Hematopoietic multipotent progenitor cell (in vitro differentiated cells): ENCODE data around the gene RNGTT. TPM values are rescaled to one million over a fixed set of nuclear protein-coding genes. Genes with fewer than 3 reads are reported as not detected.
A peak's percentile ranks its signal among the peaks of the same experiment; 100 is the strongest.
"Not testable (repeated sequence)": the region's sequence is repeated elsewhere in the genome, so short reads cannot be mapped to it uniquely, and the experiment has no call there.

Experiments used
- DNase-seq, 3 donors: peaks; one replicate each; pipeline ENCODE4 v3.0.0-alpha.2; 2011 to 2015; ENCODE audit warnings: low read depth in 2 of 3, low spot score in 2 of 3
- total RNA-seq: library from RNA; depleted of rRNA; stranded (reverse); fragments of >200 nt; gene quantifications from one replicate; pipeline ENCODE4 v1.2.3, GENCODE V29; 2012

The RNGTT gene
- total RNA-seq, 1 donor: 9.4 TPM

DNA sequence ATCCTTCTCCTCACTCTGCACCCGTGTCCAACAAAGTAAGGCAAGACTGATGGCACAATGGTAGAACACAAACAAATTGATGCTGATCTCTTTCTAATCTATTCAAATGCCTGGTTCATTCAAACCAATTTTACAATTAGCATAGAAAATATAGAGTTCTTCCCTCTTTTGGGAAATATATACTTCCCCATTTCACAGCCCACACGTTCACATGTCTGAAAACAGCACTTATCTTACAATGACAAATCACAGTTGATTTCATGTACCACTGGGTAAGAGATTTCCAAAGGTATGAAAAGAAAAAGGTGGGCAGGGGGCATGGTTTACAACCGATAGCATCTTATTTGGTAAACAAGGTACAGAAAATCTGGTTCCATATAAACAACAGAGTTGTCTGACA, 137.6 kb downstream of the RNGTT start:
- DNase-seq: no peak

DNA sequence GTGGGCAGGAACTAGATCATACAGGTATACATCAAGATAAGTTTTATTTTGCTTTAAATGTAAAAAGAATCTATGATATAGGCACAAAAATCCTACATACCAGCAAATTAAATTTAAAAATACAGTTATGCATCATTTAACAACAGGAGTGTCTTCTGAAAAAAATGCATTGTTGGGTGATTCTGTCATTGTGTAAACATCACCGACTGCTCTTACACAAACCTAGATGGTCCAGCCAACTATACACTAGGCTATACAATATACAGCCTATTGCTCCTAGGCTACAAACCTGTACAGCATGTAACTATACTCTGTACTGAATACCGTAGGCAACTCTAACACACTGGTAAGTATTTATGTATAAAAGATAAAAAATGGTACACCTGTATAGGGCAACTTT, 139.4 kb downstream of the RNGTT start:
- no peak for DNase-seq

DNA sequence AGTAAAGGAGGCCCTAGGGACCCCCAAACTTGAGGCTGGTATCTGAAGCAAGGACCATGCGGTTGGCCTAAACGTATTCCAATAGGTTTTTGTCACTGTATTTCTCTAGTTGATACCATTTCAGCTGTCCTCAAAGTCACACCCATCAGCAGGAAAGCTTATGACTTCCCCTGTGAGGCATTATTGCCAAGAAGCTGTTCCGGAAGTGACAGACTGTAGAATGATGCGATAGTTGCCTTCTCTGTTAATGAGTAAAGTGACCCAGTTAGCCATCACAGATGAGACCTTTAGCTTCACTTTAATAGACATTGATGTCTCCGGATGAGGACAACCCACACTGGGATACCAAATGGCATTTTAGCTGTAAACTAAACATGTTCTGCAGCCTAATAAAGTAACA, 147.9 kb downstream of the RNGTT start:
- no peak for DNase-seq

DNA sequence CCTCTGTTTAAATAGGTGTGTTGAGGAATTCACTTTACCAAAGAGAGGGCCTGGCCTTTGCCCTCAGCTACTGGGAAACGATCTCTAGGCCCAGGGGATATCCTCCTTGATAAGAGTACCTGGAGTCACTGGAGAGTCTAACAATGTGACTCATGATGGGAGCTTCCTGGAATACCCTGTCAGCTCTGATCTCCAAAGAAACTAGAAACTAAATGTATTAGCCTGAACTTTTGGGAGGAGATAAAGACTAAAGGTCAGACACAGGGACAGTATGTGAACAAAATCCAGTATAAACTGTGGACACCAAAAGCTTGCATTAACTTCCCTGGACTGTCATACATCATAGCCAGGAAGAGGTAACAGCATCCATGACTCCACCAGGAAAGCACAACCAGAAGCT, 148.5 kb downstream of the RNGTT start:
- DNase-seq: no peak

DNA sequence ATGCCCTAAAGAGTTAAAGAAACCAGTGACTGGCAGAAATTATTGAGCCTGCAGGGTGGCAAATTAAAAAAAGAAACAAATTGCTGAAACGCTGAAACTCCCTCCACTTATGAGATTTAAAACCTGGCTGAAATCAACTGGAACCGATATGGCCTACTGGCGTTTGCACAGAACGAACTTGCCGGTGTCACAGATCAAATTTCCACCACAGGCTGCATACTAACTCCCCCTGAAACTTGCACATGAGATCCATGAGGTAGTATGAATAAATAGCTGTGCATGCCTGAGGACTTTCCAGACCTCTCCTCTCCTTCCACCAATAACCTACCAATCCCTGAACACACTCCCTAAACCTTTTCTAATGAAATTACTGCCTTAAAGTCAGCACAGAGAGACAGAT, 150.4 kb downstream of the RNGTT start:
- DNase-seq: no peak

DNA sequence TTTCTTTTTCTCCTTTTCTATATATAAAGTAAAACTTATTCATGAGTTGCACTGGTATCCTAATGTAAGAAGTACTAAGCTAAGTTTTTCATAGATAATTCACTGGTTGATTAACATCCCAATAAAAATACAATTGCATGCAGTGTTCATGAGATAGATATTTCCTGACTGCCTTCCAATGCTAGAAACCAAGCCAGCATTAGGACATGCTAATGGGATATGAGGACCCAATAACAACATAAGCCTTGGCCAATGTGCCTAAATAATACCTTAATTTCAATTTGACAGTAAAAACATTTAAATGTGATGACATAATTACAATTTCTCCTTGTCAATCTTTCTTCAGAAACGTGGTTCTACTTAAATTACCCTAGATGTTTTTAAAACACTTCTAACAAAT, 152.7 kb downstream of the RNGTT start:
- no peak for DNase-seq

DNA sequence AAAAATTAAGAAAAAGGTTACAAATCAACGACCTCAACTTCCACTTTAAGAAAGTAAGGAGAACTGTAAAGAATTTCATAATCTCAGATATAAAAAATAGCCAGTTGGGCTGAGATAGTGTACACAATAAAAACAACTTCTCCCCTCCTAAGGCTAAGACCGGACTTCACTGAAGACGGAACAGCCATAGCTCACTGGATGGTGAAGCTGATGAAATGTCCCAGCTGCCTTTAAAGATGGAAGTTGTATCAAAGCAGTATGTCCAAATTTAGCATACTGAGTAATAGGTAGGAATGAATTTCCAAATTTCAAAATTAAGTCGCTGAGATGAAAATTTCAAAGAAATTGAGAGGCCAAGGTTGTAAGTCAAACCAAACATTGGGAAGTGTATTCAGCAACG, 153.3 kb downstream of the RNGTT start:
- DNase-seq: no peak

DNA sequence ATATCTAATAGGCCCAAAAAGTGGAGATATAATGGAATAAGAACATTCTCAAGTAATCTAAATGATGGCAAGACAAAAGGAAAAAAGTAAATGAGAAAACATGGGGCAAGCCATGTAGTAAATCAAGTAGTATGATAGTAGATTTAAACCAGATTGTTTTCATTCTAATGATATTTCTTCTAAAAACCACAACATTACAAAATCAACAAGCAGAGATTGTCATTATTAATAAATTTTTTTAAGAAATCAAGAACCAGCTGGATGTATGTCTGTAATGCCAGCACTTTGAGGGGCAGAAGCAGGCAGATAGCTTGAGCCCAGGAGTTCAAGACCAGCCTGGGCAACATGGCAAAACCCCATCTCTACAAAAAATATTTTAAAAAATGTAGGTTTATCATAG, 155.0 kb downstream of the RNGTT start:
- DNase-seq: no peak

DNA sequence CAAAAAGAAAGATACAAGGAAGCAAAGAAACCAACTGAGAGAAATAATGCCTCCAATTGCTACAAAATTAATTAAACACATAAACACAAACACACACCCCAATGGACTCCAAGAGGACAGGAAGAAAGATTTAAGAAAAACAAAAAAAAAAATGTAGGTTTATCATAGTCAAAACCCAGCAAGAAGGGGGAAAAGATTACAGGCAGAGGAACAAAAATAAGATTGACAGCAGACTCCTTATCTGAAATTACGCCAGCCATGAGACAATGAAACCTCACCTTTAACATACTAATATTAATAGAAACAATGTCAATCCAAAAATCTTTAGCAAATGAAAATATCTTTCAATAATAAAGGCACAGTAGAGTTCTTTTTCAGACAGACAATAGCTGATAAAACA, 155.8 kb downstream of the RNGTT start:
- DNase-seq: no peak

DNA sequence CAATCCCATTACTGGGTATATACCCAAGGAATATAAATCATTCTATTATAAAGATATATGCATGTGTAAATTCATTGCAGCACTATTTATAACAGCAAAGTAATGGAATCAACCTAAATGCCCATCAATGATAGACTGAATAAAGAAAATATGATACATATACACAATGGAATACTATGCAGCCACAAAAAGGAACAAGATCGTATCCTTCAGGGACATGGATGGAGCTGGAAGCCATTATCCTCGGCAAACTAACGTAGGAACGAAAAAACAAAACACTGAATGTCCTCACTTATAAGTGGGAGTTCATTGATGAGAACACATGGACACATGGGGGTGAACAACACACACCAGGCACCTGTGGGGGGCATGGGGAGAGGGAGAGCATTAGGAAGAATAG, 156.7 kb downstream of the RNGTT start:
- DNase-seq: no peak

DNA sequence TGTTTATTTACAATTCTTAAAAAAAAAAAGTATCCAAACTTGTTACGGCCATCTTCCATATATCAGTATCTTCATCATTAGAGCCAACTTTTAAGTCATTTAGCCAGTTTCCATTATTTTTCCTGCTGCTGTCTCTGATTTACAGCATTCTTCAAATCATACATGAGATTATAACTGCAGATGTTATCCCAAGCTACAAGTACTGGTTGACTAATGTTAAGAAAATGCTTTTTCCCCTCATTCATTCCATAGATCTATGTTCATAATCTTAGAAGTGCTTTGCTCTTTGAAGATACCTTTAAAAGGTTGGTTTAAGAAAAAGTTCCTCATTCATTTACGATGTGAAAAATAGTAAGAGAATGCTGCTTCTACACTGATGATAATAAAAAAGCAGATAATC, 158.7 kb downstream of the RNGTT start:
- DNase-seq: no peak

DNA sequence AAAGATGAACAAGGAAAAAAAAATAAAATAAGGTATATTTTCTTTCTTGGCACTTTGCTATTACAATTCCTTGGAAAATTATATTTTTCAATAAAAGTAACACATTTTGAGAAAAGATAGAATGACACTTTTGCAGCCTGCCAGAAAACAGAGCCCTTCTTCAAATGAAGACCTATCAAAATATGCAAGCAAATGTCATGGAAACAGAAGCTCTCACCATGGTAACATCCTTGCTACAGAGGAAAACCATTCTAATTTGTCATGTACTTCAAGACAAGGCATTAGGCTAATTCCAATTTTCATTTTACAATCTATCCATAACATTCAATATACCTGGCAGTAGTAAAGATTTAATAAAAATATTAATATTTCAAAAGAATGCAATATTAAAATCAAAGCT, 177.9 kb downstream of the RNGTT start:
- peak in 1 of 3 donors; percentile 41 for DNase-seq

DNA sequence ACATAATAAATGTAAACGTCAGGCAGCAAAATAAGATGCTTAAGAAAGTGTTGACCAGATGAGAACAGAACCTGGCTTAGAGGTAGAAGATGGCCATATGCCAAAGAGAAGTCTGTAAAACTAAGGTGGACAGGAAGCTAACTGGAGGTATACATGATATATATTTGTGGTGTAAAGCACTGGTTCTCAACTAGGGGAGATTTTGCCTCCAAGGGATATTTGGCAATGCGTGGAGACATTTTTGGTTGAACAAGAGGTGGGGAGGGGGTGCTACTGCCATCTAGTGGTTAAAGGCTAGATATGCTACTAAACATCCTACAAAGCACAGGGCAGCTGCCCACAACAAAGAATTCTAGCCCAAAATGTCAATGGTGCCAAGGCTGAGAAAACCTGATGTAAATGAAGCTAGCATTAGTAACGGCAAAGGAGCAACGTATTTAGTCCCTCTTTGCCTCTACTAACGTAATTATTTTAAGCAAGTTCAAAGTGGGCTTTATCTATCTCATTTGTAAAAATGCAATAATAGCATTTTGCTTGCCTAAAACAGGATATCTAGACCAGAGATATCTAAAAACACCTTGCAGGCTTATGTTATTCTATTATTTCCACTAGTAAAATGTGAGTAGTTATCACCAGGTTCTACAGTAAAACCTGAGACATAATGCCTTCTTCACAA, 182.6 kb downstream of the RNGTT start:
- DNase-seq: peak; percentile 32 to 89 (median 61)

DNA sequence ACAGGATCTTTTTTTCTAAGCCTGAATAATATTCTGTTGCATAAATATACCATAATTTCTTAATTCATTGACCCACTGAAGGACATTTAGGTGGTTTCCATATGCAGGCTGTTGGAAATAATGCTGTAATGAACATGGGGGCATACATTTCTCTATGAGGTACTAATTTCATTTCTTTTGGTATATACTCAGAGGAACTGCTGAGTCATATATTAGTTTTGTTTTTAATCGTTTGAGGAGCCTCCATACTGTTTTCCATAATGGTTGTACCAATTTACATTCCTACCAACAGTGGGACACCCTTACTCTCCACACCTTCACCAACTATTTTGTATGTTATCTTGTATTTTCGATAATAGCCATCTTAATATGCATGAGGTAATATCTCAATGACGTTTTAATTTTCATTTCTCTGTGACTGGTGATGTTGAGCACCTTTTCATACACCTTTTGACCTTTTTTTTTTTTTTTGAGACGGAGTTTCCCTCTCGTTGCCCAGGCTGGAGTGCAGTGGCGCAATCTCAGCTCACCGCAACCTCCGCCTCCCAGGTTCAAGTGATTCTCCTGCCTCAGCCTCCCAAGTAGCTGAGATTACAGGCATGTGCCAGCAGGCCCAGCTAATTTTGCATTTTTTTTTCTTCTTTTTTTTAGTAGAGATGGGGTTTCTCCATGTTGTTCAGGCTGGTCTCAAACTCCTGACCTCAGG, 187.4 kb downstream of the RNGTT start:
- DNase-seq: no peak

DNA sequence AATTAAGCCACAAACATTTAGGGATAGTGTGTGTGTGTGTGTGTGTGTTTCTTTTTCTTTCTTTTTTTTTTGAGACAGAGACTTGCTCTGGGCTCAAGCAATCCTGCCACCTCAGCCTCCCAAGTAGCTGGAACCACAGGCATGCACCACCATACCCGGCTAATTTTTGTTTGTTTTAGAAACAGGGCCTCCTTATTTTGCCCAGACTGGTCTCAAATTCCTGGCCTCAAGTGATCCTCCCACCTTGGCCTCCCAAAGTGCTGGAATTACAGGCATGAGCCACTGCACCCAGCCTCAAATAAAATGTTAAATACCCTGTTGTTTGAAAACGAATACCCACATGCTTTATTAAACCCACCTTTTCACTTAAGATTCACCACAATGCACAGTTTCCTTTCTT, 195.3 kb downstream of the RNGTT start:
- DNase-seq: not testable (repeated sequence)

DNA sequence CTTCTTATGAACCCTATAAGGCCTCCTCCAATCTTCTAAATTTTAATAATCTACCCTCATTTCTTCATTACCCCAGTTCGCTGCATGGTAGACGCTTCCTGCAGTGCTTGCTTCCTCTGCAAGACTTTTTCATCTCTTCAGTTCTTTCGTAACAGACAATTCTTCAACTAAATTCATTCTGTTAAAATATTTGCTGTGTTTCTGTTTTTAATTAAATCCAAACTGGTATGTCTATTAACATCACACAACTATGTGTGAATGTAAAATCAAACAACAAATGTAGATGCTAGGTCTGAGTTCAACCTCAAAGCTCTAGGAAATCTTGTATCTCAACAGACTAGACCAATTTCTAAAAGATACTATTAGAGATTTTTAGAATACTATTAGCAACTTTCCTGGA, 199.3 kb downstream of the RNGTT start:
- no peak for DNase-seq

DNA sequence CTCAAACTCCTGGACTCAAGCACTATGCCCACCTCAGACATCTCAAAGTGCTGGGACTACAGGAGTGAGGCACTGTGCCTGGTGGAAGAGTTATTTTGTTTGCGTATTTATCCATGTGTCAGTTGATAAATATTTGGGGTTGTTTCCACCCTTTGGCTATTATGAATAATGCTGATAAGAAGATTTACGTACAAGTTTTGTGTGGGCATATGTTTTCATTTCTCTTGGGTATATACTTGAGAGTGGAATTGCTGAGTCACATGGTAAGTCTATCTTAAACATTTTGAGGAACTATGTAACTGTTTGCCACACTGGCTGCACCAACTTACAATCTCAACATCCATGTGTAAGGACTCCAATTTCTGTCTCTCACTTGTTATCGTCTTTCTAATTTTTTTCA, 200.3 kb downstream of the RNGTT start:
- no peak for DNase-seq

DNA sequence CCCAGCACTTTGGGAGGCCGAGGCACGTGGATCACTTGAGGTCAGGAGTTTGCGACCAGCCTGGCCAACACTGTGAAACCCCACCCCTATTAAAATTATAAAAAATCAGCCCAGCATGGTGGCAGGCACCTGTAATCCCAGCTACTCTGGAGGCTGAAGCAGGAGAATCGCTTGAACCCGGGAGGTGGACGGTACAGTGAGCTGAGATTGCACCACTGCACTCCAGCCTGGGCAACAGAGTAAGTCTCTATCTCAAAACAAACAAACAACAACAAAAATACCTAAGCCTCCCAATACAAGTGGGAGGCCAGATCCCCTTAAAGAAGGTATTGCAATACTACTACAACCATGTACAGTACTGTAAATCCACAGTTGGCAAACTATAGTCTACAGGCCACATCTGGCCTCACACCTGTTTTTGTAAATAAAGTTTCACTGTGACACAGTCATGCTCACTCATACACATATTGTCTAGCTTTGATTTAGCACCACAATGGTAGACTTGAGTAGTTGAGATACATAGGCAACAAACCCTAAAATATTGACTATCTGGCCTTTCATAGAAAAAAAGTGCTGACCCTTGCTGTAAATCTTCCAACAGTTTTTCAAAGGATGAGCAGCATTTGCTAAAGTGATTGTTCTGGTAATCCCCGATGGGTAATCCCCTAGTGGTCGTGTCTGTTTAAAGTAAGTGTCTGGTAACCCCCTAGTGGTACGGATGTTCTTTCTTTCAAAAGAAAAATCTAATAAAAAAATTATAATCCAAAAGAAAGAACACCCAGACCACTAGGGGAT, 202.0 kb downstream of the RNGTT start:
- DNase-seq: no peak

DNA sequence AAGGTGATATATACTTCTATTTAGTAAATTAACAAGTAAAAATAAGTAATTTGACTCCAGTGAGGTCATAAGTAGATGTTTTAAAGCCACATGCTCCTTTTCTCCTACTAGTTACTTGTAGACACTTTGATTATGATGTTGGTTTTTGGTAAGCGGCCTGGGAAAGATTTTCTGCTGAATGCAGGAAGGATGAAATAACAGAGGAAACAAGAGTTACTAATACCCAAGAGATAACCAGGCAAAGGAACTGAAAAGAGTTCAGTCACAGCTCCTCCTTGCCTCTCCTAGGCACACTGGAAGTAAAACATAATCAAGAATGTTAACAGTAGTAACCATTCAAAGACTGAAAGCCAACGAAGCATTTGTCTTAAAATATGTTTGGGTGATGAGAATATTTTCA, 203.3 kb downstream of the RNGTT start:
- DNase-seq: no peak

DNA sequence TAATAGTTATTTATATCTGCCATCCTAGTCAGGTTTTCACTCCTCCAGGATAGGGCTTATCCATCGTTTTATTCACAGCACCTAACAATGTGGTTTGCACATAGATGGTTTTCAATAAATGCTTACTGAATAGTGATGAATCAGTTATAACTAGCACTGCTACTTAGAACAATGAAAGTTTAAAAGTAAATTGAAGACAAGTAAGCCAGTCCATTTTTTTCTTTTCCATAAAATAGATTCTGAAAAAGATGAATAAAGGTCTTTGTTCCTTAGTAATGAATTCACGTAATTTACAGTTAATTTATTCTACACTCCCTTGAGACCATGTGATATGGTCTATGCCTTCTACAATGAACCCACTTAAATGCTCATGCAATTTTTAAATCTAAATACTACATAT, 212.5 kb downstream of the RNGTT start:
- DNase-seq: no peak

DNA sequence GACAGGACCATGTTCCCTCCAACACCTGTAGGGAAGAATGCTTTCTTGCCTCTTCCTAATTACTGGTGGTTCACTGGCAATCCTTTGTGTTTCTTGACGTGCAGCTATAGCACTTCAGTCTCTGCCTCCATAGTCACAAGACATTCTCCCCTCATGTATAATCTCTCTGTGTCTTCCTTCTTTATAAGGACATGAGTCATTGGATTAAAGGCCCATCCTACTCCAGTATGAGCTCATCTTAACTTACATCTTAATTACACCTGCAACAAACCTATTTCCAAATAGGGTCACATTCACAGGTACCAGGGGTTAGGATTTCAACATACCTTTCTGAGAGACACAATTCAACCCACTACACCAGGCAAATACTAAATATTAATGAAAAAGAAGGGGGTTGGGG, 213.6 kb downstream of the RNGTT start:
- no peak for DNase-seq

DNA sequence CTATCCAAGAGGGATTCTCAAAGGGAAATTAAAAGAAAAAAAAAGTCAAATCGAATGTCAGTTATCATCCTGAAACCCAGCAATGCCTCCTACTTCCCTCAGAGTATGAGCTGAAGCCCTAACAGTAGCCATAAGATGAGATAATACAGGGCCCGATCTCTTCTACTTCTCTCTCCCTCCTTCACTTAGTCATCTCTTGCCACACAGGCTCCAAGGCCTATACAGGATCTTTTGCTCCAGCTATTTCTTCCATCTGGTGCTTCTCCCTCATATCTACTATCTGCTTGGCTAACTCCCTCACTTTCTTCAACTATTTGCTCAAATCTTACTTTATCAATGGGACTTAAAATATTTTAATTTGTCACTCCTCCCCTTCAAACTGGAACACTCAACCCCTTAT, 215.3 kb downstream of the RNGTT start:
- no peak for DNase-seq
